ENCODE measurements around the gene LNX2.

Gene LNX2

DNA sequence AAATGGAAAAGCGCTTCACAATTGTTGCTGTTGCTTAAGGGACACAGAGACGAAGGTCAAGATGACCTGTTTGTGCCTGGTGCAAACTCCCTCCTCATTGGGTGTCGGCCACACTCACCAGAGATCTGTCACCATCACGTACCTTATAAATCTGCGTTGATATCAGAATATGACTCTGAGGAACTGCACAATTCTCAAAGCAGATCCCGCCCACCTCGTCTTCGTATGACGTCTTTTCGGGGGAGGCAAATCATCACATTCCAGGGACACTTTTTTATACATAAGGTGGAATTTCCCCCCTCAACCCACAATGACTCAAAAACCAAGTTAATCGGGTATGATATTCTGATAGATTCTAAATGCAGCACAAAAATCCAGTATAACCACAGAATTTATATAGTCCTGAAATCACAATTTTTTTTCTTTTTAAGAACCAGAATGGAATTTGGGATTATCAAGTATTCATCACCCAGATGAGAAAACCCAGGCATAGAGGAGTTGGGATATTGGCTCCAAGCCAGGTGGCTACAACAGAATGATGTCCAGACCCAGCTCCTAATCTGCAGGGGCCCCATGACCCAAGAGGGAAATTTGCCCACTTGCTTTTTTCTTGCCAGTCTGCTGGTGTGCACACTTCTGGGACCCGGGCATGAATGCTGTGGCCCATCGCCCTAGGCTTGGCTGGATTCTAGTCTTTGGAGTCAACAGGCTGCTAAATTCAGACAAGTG lies 119.4 kb downstream of the LNX2 start:
- DNase-seq = no peak

DNA sequence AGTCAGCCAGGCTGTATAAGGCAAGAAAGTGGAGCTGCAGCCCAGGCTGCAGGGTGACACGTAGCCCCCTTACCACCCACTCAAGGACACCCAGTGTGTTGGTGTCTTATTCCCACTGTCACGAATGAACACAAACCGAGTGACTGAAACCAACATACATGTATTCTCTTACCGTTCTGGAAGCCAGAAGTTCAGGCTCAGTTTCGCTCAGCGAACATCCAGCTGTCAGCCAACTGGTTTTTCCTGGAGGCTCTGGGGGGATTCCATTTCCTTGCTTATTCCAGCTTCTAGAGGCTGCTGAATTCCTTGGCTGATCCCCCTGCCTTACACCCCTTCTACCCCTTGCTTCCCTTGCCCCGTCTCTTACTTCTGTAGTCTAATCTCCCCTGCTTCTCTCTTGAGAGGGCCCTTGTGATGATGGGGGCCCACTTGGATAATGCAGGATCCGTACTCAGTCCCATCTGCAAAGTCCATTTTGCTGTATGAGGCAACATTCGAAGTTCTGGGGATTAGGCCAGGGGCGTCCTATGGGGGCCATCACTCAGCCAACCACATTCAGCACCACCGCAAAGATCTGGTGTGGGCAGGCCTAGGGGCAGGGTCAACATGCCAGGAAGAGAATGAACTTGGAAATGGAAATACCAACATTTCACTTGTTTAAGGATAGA lies 122.6 kb downstream of the LNX2 start:
- no peak for DNase-seq

DNA sequence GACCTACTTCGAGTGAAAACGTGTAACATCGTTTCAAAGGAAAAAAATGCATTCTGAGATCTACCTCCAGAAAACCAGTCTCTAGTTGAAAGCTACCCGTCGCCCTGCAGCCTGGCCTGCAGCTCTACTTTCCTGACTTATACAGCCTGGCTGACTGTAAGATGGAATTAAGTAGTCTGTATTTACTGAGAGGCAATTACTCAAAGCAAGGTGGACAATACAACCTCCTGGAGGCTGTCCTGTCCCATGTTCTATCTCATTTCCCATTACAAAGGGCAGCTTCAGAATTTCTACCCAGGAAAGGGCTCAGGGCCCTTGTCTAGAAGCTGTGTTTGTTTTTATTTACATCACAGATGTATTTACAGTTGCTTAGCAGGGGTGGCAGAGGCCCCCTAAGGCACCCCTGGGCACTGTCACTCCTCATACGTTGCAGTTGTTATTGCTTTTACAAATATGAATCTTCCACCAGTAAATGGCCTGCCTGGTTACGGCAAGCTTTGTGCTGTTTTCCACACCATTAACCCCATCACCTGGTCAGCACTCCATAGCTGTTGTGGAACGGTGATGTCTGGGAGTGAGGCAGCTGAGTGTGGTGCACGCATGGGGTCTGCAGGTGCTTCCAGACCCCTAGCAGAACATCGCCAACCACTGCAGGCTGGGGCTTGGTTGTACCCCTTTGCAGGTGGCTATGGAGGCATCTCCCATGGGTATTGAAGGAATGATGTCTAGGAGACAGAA lies 123.6 kb downstream of the LNX2 start:
- no peak for DNase-seq

DNA sequence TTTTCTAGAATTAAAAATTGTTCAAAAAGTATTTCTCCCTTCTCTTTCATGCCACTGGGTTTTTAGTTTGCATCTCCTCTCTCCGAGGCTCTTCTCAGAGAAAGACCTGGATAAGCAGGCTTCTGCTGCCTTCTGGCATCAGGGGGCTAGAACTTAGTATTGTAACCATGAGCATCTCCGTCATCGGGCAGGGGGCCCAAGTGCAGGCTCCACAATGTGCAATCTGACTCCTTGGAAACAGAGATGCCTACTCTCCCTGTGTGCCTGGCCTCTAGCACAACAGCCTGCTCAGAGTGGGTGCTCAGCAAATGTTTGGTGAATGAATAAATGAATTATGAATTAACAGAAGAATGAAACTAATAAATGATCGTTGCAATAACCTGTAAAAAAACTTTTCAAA lies 124.3 kb downstream of the LNX2 start:
- no peak for DNase-seq

Data from inflammatory macrophage treated with lipopolysaccharide for 4 hours (primary cell).